Measurements from ENCODE around the gene CAB39L. TPM values are rescaled to one million over a fixed set of nuclear protein-coding genes. Genes with fewer than 3 reads are reported as not detected.
A peak's percentile ranks its signal among the peaks of the same experiment; 100 is the strongest.

Gene CAB39L
- polyA plus RNA-seq, 1 donor (not counting 4 experiments of a cell fraction or from before 2014, with no cell fraction given) = 10.1 TPM

DNA sequence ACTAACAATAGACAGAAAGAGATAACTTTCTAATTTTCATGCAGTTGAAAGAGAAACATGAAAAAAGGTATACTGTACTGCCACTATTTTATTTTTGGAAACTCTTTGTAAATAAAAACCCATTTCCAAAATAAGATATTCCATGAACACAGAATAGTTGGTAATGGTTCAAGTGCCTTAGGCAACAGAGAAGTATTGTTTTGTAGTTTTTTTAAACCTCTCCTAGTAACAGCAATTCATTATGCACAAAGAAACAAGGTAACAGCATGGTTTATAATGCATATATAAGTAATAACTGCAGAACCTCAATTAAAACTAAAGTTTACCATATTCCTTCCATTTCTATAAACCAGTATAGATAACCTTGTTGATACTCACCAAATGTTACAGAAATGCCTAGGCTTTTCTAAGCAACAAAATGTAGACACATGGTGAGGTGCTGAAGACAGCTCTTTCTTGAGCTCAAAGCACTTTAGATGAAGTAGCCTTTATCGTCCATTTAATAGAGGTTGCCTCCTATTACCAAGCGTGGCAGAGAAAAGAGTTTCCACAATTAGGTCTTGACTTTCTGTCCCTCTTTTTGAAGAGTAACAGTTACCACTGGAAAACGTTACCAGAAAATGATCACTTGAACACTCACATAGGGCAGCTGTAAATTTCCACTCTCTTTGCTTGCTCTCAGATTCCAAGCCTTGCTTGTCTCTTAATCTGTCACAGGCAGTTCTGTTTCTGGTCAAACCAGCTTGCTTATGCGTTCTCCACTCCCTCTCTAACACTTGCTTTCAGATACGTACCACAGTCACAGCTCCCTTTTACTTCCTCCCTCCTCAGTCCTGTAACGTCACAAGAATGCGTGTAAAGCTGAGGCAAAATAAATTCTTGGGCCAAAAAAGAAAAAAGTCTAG lies 42.9 kb downstream of the CAB39L start:
- Histone ChIP-seq H4K20me1 (ENCODE audit: control insufficient read depth, extremely low read depth, insufficient read depth, low read length) (no peaks in the 10 kb centered on the region), H3K4me2 (ENCODE audit: control insufficient read depth, extremely low read depth, insufficient read depth, low read depth, low read length) (peak overlapping the region; percentile 33), H3K4me1 (ENCODE audit: control insufficient read depth, extremely low read depth, insufficient read depth, low read length) (no peaks in the 10 kb centered on the region), H3K36me3 (ENCODE audit: control insufficient read depth in 2 of 2, extremely low read depth in 1 of 2, insufficient read depth in 2 of 2, low read length in 2 of 2) (no peaks in the 10 kb centered on the region), H3K9me1 (ENCODE audit: control insufficient read depth, extremely low read depth, insufficient read depth, low read length) (no peaks in the 10 kb centered on the region), H3K9ac (ENCODE audit: control insufficient read depth, extremely low read depth, insufficient read depth, low read length) (no peak overlapping the region), H3K4me3 (ENCODE audit: control insufficient read depth in 2 of 3, extremely low read depth in 1 of 3, insufficient read depth in 2 of 3, low read depth in 1 of 3, low read length in 3 of 3) (no peak overlapping the region), H3K27ac (ENCODE audit: control insufficient read depth, insufficient read depth, low read length) (no peak overlapping the region), H3K9me3 (ENCODE audit: control insufficient read depth, low read depth, low read length) (no peaks in the 10 kb centered on the region), H2AFZ (ENCODE audit: control insufficient read depth, low read length) (peak overlapping the region; percentile 62), H3K27me3 (ENCODE audit: control insufficient read depth, extremely low read depth, insufficient read depth, low read length) (no peaks in the 10 kb centered on the region), H3K79me2 (ENCODE audit: control insufficient read depth, insufficient read depth, low read length) (no peaks in the 10 kb centered on the region)
- dilution Hi-C loops (cut with MboI; ENCODE audit: extremely low pct_ligation_motif_present, low sequenced_read_pairs) = no loop called here
- peak; percentile 34 for FAIRE-seq
- no peak for TF ChIP-seq EZH2 (IDR thresholded peaks at IDR 0.05; ENCODE audit: low read length)
- TF ChIP-seq, protein P1, sequence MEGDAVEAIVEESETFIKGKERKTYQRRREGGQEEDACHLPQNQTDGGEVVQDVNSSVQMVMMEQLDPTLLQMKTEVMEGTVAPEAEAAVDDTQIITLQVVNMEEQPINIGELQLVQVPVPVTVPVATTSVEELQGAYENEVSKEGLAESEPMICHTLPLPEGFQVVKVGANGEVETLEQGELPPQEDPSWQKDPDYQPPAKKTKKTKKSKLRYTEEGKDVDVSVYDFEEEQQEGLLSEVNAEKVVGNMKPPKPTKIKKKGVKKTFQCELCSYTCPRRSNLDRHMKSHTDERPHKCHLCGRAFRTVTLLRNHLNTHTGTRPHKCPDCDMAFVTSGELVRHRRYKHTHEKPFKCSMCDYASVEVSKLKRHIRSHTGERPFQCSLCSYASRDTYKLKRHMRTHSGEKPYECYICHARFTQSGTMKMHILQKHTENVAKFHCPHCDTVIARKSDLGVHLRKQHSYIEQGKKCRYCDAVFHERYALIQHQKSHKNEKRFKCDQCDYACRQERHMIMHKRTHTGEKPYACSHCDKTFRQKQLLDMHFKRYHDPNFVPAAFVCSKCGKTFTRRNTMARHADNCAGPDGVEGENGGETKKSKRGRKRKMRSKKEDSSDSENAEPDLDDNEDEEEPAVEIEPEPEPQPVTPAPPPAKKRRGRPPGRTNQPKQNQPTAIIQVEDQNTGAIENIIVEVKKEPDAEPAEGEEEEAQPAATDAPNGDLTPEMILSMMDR (optimal IDR thresholded peaks at IDR 0.05 in 1 of 3, IDR thresholded peaks at IDR 0.05 in 1 of 3, conservative IDR thresholded peaks at IDR 0.05 in 1 of 3; ENCODE audit: extremely low read depth in 1 of 3, insufficient read depth in 2 of 3, low read length in 3 of 3) = no peak
- DNase-seq (ENCODE audit: low read depth, low spot score) = no peak

GRCh38 chr13:49399801-49400472 lies 43.9 kb downstream of the CAB39L start:
- no peaks in the 10 kb centered on the region for H3K36me3 ChIP-seq (ENCODE audit: control insufficient read depth in 2 of 2, extremely low read depth in 1 of 2, insufficient read depth in 2 of 2, low read length in 2 of 2)
- H3K4me3 ChIP-seq (ENCODE audit: control insufficient read depth in 2 of 3, extremely low read depth in 1 of 3, insufficient read depth in 2 of 3, low read depth in 1 of 3, low read length in 3 of 3) = no peak overlapping the region
- no peak overlapping the region for H2AFZ ChIP-seq (ENCODE audit: control insufficient read depth, low read length)
- H4K20me1 ChIP-seq (ENCODE audit: control insufficient read depth, extremely low read depth, insufficient read depth, low read length) = no peaks in the 10 kb centered on the region
- TF ChIP-seq, protein P1 (optimal IDR thresholded peaks at IDR 0.05 in 1 of 3, IDR thresholded peaks at IDR 0.05 in 1 of 3, conservative IDR thresholded peaks at IDR 0.05 in 1 of 3; ENCODE audit: extremely low read depth in 1 of 3, insufficient read depth in 2 of 3, low read length in 3 of 3) = no peak
- no peak for TF ChIP-seq EZH2 (IDR thresholded peaks at IDR 0.05; ENCODE audit: low read length)
- H3K9me1 ChIP-seq (ENCODE audit: control insufficient read depth, extremely low read depth, insufficient read depth, low read length) = no peaks in the 10 kb centered on the region
- no peaks in the 10 kb centered on the region for H3K9me3 ChIP-seq (ENCODE audit: control insufficient read depth, low read depth, low read length)
- DNase-seq (ENCODE audit: low read depth, low spot score) (no peak), FAIRE-seq (no peak)
- H3K4me2 ChIP-seq (ENCODE audit: control insufficient read depth, extremely low read depth, insufficient read depth, low read depth, low read length) = no peak overlapping the region
- no peaks in the 10 kb centered on the region for H3K4me1 ChIP-seq (ENCODE audit: control insufficient read depth, extremely low read depth, insufficient read depth, low read length)
- no peaks in the 10 kb centered on the region for H3K79me2 ChIP-seq (ENCODE audit: control insufficient read depth, insufficient read depth, low read length)
- no peak overlapping the region for H3K27ac ChIP-seq (ENCODE audit: control insufficient read depth, insufficient read depth, low read length)
- H3K9ac ChIP-seq (ENCODE audit: control insufficient read depth, extremely low read depth, insufficient read depth, low read length) = no peak overlapping the region
- dilution Hi-C loops (cut with MboI; ENCODE audit: extremely low pct_ligation_motif_present, low sequenced_read_pairs) = no loop called here
- H3K27me3 ChIP-seq (ENCODE audit: control insufficient read depth, extremely low read depth, insufficient read depth, low read length) = no peaks in the 10 kb centered on the region

Measured in keratinocyte (primary cell).